GM18499 (cell line): ENCODE results near the gene PKD1L1.

Experiments
- ATAC-seq: cut with Tn5 transposase; IDR thresholded peaks from one replicate; pipeline ENCODE4 v1.9.1; 2021; ENCODE audit warnings: moderate number of reproducible peaks; ENCODE audit not compliant: insufficient read depth, unreplicated experiment

Gene PKD1L1

GRCh38 chr7:47751043-47751442 lies 197.2 kb downstream of the PKD1L1 start:
- ATAC-seq = no peak

- no peak for ATAC-seq
Measured at GRCh38 chr7:47748041-47748440, 200.2 kb downstream of the PKD1L1 start.

GRCh38 chr7:47747160-47747559 lies 201.1 kb downstream of the PKD1L1 start:
- no peak for ATAC-seq

- no peak for ATAC-seq
Measured at GRCh38 chr7:47746468-47746867, 201.8 kb downstream of the PKD1L1 start.

GRCh38 chr7:47744883-47745282 lies 203.4 kb downstream of the PKD1L1 start:
- ATAC-seq = no peak

- no peak for ATAC-seq
Measured at GRCh38 chr7:47743965-47744591, 204.2 kb downstream of the PKD1L1 start.

GRCh38 chr7:47741984-47742383 lies 206.3 kb downstream of the PKD1L1 start:
- ATAC-seq = no peak

- ATAC-seq = no peak
Measured at GRCh38 chr7:47739891-47740290, 208.4 kb downstream of the PKD1L1 start.

- no peak for ATAC-seq
Measured at GRCh38 chr7:47739301-47739875, 208.9 kb downstream of the PKD1L1 start.

- ATAC-seq = peak; percentile 57
Measured at GRCh38 chr7:47738563-47739166, 209.6 kb downstream of the PKD1L1 start.

- ATAC-seq = no peak
Measured at GRCh38 chr7:47737601-47738000, 210.7 kb downstream of the PKD1L1 start.

GRCh38 chr7:47735431-47736345 lies 212.6 kb downstream of the PKD1L1 start:
- ATAC-seq = no peak

GRCh38 chr7:47734949-47735291 lies 213.3 kb downstream of the PKD1L1 start:
- ATAC-seq = no peak

- ATAC-seq = no peak
Measured at GRCh38 chr7:47734287-47734948, 213.8 kb downstream of the PKD1L1 start.

GRCh38 chr7:47730142-47730541 lies 218.1 kb downstream of the PKD1L1 start:
- no peak for ATAC-seq

GRCh38 chr7:47726047-47726726 lies 222.1 kb downstream of the PKD1L1 start:
- ATAC-seq = no peak

- ATAC-seq = no peak
Measured at GRCh38 chr7:47725031-47725780, 223.1 kb downstream of the PKD1L1 start.
